Ishikawa (cell line): ENCODE data around the gene MAGI2.

Experiments
- CEBPB ChIP-seq: IDR thresholded peaks from 2 replicates; pipeline ENCODE4 v1.6.1; 2012
- EGR1 ChIP-seq: IDR thresholded peaks from 2 replicates; pipeline ENCODE4 v1.6.1; 2012
- EP300 ChIP-seq: IDR thresholded peaks from 2 replicates; pipeline ENCODE4 v1.6.1; 2012; ENCODE audit warnings: borderline replicate concordance
- MAX ChIP-seq: IDR thresholded peaks from 2 replicates; pipeline ENCODE4 v1.6.1; 2012
- RAD21 ChIP-seq: IDR thresholded peaks from 2 replicates; pipeline ENCODE4 v1.6.1; 2012; ENCODE audit warnings: low read depth
- TAF1 ChIP-seq: IDR thresholded peaks from 2 replicates; pipeline ENCODE4 v1.6.1; 2012; ENCODE audit warnings: low read depth, mild to moderate bottlenecking
- TCF12 ChIP-seq: IDR thresholded peaks from 2 replicates; pipeline ENCODE4 v1.6.1; 2012; ENCODE audit warnings: low read depth
- YY1 ChIP-seq: IDR thresholded peaks from 2 replicates; pipeline ENCODE4 v1.6.1; 2012; ENCODE audit warnings: low read depth

GRCh38 chr7:78688376-78688775 lies 765.1 kb downstream of the MAGI2 start:
- no peak for TF ChIP-seq TCF12
- no peak for TF ChIP-seq MAX
- no peak for TF ChIP-seq TAF1
- no peak for TF ChIP-seq CEBPB
- no peak for TF ChIP-seq EGR1
- no peak for TF ChIP-seq YY1
- TF ChIP-seq EP300, result no peak
- TF ChIP-seq RAD21, result no peak
